HuH-7 (cell line): Measurements from ENCODE around the gene PRKAG2.

Experiments
- DNase-seq: peaks from one replicate; pipeline ENCODE4 v3.0.0; 2011; ENCODE audit warnings: low spot score

Gene PRKAG2

GRCh38 chr7:151513133-151513532 lies 363.8 kb downstream of the PRKAG2 start:
- DNase-seq = no peak

GRCh38 chr7:151512353-151512752 lies 364.6 kb downstream of the PRKAG2 start:
- DNase-seq = no peak

GRCh38 chr7:151511946-151512345 lies 365.0 kb downstream of the PRKAG2 start:
- no peak for DNase-seq

- no peak for DNase-seq
Measured at GRCh38 chr7:151511270-151511669, 365.6 kb downstream of the PRKAG2 start.

- DNase-seq = no peak
Measured at GRCh38 chr7:151509670-151510333, 367.1 kb downstream of the PRKAG2 start.

GRCh38 chr7:151508991-151509390 lies 367.9 kb downstream of the PRKAG2 start:
- no peak for DNase-seq

GRCh38 chr7:151507806-151508205 lies 369.1 kb downstream of the PRKAG2 start:
- no peak for DNase-seq

- DNase-seq = no peak
Measured at GRCh38 chr7:151506901-151507382, 370.0 kb downstream of the PRKAG2 start.
